ENCODE data around the gene PNLDC1. TPM values are rescaled to one million over a fixed set of nuclear protein-coding genes. Genes with fewer than 3 reads are reported as not detected.
"Not testable (repeated sequence)": the region's sequence is repeated elsewhere in the genome, so short reads cannot be mapped to it uniquely, and the experiment has no call there.

The PNLDC1 gene
- total and polyA plus RNA-seq, 2 donors: 0.28 to 0.39 TPM

DNA sequence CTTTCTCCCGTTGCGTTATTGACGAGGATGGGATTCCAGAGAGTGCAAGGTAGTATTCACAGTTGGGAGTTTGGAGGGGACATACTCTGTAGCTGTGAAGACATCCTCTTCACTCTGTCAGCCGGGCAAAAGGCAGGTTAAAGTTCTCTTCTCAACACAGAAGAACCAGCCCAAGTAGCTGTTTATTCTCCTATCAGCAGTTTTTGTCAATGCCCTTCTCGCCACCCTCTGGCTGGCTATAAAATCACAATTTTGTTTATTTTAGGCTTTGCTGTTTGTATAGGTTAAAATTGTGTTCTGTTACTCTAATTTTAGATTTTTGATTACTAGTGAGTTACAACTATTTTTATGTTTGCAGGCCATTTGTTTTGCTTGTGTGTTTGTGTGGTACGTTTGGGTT is 52.8 kb downstream of the PNLDC1 start:
- Histone ChIP-seq H3K4me3 (ENCODE audit: low read length in 2 of 2) (no peak overlapping the region), H3K4me1 (ENCODE audit: control insufficient read depth in 2 of 2, insufficient read depth in 2 of 2, low read length in 2 of 2) (peaks cover 0 to 2% of the 10 kb centered on the region in 2 donors), H3K27me3 (ENCODE audit: control insufficient read depth in 2 of 2, insufficient read depth in 1 of 2, low read length in 1 of 2) (no peaks in the 10 kb centered on the region), H3K27ac (ENCODE audit: low read depth in 1 of 2, low read length in 1 of 2) (no peak overlapping the region), H3K36me3 (ENCODE audit: control insufficient read depth in 2 of 2, insufficient read depth in 2 of 2, low read length in 1 of 2) (no peaks in the 10 kb centered on the region), H3K9me3 (ENCODE audit: control insufficient read depth in 2 of 2, insufficient read depth in 1 of 2, low read length in 1 of 2) (peaks cover 0 to 7% of the 10 kb centered on the region in 2 donors)
- peak in 2 of 9 donors; percentile 39 to 64 for DNase-seq (ENCODE audit: low read depth in 6 of 9, low spot score in 9 of 9)
- 60% methylated on average over 6 of the region's 6 CpGs for WGBS

DNA sequence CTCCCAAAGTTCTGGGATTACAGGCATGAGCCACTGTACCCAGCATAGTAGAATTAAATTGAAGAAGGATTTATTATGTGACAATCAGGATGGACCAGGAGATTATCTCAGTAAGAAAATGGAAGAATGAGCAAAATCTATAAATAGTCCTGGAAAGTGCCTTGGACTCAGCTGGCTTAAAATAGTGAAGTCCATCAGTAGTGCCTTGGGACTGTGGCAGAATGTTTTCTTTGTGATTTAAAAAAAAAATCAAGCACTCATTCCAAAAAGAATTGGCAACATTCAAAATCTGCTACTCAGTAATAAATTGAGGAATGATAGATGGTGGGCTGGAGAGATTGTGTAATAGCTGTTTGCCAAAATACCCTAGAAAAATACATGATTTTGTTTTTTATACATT is 53.7 kb downstream of the PNLDC1 start:
- H3K4me1 ChIP-seq (ENCODE audit: control insufficient read depth in 2 of 2, insufficient read depth in 2 of 2, low read length in 2 of 2): peaks cover 0 to 2% of the 10 kb centered on the region in 2 donors
- DNase-seq (ENCODE audit: low read depth in 6 of 9, low spot score in 9 of 9): no peak
- H3K27ac ChIP-seq (ENCODE audit: low read depth in 1 of 2, low read length in 1 of 2): no peak overlapping the region
- no peaks in the 10 kb centered on the region for H3K36me3 ChIP-seq (ENCODE audit: control insufficient read depth in 2 of 2, insufficient read depth in 2 of 2, low read length in 1 of 2)
- no peaks in the 10 kb centered on the region for H3K27me3 ChIP-seq (ENCODE audit: control insufficient read depth in 2 of 2, insufficient read depth in 1 of 2, low read length in 1 of 2)
- H3K9me3 ChIP-seq (ENCODE audit: control insufficient read depth in 2 of 2, insufficient read depth in 1 of 2, low read length in 1 of 2): peaks cover 0 to 3% of the 10 kb centered on the region in 2 donors
- H3K4me3 ChIP-seq (ENCODE audit: low read length in 2 of 2): no peak overlapping the region

DNA sequence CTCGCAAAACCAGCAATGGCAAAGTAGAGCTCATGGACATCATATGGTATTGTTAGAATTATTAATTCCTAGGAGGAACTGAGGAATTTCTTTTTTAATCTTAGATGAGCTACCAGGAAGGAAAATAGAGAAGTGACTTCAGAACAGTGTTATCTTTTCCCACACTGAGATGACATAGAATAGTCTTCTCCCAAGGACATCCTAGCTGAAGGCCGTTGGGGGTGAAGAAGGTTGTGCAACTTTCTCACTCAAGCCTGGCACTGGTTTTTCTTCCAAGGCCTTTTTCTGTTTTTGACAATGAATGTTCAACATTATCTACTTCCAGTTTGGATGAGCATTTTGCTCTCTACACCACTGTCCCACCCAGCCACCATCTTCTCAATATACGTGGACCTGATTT is 54.9 kb downstream of the PNLDC1 start:
- no peaks in the 10 kb centered on the region for H3K9me3 ChIP-seq (ENCODE audit: control insufficient read depth in 2 of 2, insufficient read depth in 1 of 2, low read length in 1 of 2)
- no peaks in the 10 kb centered on the region for H3K36me3 ChIP-seq (ENCODE audit: control insufficient read depth in 2 of 2, insufficient read depth in 2 of 2, low read length in 1 of 2)
- no peaks in the 10 kb centered on the region for H3K27me3 ChIP-seq (ENCODE audit: control insufficient read depth in 2 of 2, insufficient read depth in 1 of 2, low read length in 1 of 2)
- 93% methylated on average over 3 of the region's 3 CpGs for WGBS
- no peak overlapping the region for H3K27ac ChIP-seq (ENCODE audit: low read depth in 1 of 2, low read length in 1 of 2)
- no peak overlapping the region for H3K4me3 ChIP-seq (ENCODE audit: low read length in 2 of 2)
- DNase-seq (ENCODE audit: low read depth in 6 of 9, low spot score in 9 of 9): no peak
- H3K4me1 ChIP-seq (ENCODE audit: control insufficient read depth in 2 of 2, insufficient read depth in 2 of 2, low read length in 2 of 2): peaks cover 0 to 2% of the 10 kb centered on the region in 2 donors

DNA sequence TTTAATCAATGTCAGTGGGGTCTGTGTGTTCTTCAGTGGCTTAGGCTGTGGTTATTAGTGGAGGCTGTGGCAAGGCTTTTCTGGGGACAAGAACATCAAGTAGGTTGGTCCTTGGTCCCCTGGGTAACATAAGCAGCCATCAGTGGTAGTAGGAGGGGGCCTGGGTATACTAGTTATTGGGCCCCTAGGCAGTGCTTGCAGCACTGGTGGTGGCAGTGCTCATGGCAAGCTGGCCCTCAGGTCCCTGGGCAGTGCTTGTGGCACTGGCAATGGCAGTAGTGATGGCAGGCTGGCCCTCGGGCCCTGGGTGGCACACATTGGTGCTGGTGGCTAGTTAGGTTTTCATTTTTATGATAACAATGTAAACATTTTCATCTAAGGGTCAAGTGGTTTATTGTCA is 58.2 kb downstream of the PNLDC1 start:
- H3K4me1 ChIP-seq (ENCODE audit: control insufficient read depth in 2 of 2, insufficient read depth in 2 of 2, low read length in 2 of 2): peaks cover 8 to 14% of the 10 kb centered on the region in 2 donors
- no peak overlapping the region for H3K4me3 ChIP-seq (ENCODE audit: low read length in 2 of 2)
- WGBS: 100% methylated on average over 1 of the region's 1 CpG
- no peak overlapping the region for H3K27ac ChIP-seq (ENCODE audit: low read depth in 1 of 2, low read length in 1 of 2)
- no peaks in the 10 kb centered on the region for H3K9me3 ChIP-seq (ENCODE audit: control insufficient read depth in 2 of 2, insufficient read depth in 1 of 2, low read length in 1 of 2)
- no peaks in the 10 kb centered on the region for H3K27me3 ChIP-seq (ENCODE audit: control insufficient read depth in 2 of 2, insufficient read depth in 1 of 2, low read length in 1 of 2)
- H3K36me3 ChIP-seq (ENCODE audit: control insufficient read depth in 2 of 2, insufficient read depth in 2 of 2, low read length in 1 of 2): no peaks in the 10 kb centered on the region
- no peak for DNase-seq (ENCODE audit: low read depth in 6 of 9, low spot score in 9 of 9)

DNA sequence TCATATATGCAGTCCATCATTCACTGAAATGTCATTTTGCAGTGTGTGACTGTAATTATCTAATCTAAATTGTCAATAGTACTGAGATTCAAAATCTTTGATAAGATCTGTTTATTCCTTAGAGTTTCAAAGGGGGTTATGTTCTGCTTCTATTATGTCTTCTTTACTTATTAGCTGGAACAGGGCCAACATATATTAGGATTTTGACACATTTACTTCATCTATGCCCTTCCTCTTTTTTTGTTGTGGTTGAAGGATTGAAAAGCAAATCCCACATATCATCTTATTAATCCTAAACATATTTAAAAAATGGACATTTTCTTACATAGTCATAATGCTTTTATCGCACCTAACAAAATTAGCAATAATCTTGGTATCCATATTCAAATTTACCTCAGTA is 60.4 kb downstream of the PNLDC1 start:
- DNase-seq (ENCODE audit: low read depth in 6 of 9, low spot score in 9 of 9): no peak
- Histone ChIP-seq H3K4me3 (ENCODE audit: low read length in 2 of 2) (no peak overlapping the region), H3K36me3 (ENCODE audit: control insufficient read depth in 2 of 2, insufficient read depth in 2 of 2, low read length in 1 of 2) (no peaks in the 10 kb centered on the region), H3K27me3 (ENCODE audit: control insufficient read depth in 2 of 2, insufficient read depth in 1 of 2, low read length in 1 of 2) (no peaks in the 10 kb centered on the region), H3K27ac (ENCODE audit: low read depth in 1 of 2, low read length in 1 of 2) (no peak overlapping the region), H3K9me3 (ENCODE audit: control insufficient read depth in 2 of 2, insufficient read depth in 1 of 2, low read length in 1 of 2) (no peaks in the 10 kb centered on the region), H3K4me1 (ENCODE audit: control insufficient read depth in 2 of 2, insufficient read depth in 2 of 2, low read length in 2 of 2) (peaks cover 8 to 14% of the 10 kb centered on the region in 2 donors)
- WGBS: 98% methylated on average over 1 of the region's 1 CpG

DNA sequence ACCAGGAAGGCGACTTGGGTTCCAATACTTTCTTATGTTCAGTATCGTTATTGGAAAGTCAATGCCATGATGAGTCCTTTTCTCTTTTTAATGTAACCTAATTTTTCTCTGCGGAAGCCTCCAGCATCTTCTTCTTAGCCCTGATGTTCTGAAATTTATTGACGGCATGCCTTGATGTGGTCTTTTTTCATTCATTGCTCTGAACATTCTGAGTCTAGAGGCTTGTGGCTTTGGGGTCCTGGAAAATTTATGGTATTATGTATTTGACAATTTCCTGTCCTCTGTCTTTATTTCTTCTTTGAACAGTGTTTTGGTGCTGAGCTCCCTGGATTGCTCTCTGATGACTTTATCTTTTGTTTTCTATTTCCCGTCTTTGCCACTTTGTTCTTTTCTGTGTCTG is 62.0 kb downstream of the PNLDC1 start:
- peaks cover 8 to 14% of the 10 kb centered on the region in 2 donors for H3K4me1 ChIP-seq (ENCODE audit: control insufficient read depth in 2 of 2, insufficient read depth in 2 of 2, low read length in 2 of 2)
- H3K4me3 ChIP-seq (ENCODE audit: low read length in 2 of 2): no peak overlapping the region
- H3K27me3 ChIP-seq (ENCODE audit: control insufficient read depth in 2 of 2, insufficient read depth in 1 of 2, low read length in 1 of 2): no peaks in the 10 kb centered on the region
- 44% methylated on average over 5 of the region's 5 CpGs for WGBS
- H3K9me3 ChIP-seq (ENCODE audit: control insufficient read depth in 2 of 2, insufficient read depth in 1 of 2, low read length in 1 of 2): no peaks in the 10 kb centered on the region
- DNase-seq (ENCODE audit: low read depth in 6 of 9, low spot score in 9 of 9): peak in 3 of 9 donors; percentile 2 to 53 (median 18)
- no peak overlapping the region for H3K27ac ChIP-seq (ENCODE audit: low read depth in 1 of 2, low read length in 1 of 2)
- H3K36me3 ChIP-seq (ENCODE audit: control insufficient read depth in 2 of 2, insufficient read depth in 2 of 2, low read length in 1 of 2): no peaks in the 10 kb centered on the region

DNA sequence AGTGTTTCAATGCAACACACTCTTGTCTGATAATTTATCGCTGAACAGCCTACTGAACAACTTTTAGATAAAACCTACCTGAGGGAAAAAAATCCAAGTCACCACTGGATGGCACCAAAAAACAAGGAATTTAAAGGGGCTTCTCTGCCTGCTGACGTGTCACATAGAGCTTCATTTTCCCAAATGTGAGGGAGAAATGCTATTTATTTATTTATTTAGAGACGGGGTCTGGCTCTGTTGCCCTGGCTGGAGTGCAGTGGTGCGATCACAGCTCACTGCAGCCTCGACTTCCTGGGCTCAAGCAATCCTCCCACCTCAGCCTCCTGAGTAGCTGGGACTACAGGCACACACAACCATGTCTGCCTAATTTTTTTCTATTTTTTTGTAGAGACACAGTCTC is 63.3 kb downstream of the PNLDC1 start:
- DNase-seq (ENCODE audit: low read depth in 6 of 9, low spot score in 9 of 9): peak in 8 of 9 donors; percentile 41 to 80 (median 56)
- H3K27ac ChIP-seq (ENCODE audit: low read depth in 1 of 2, low read length in 1 of 2); H3K9me3 ChIP-seq (ENCODE audit: control insufficient read depth in 2 of 2, insufficient read depth in 1 of 2, low read length in 1 of 2); H3K27me3 ChIP-seq (ENCODE audit: control insufficient read depth in 2 of 2, insufficient read depth in 1 of 2, low read length in 1 of 2); H3K36me3 ChIP-seq (ENCODE audit: control insufficient read depth in 2 of 2, insufficient read depth in 2 of 2, low read length in 1 of 2); H3K4me3 ChIP-seq (ENCODE audit: low read length in 2 of 2): not testable (repeated sequence)
- WGBS: 31% methylated on average over 5 of the region's 5 CpGs
- peaks cover 8 to 14% of the 10 kb centered on the region in 2 donors for H3K4me1 ChIP-seq (ENCODE audit: control insufficient read depth in 2 of 2, insufficient read depth in 2 of 2, low read length in 2 of 2)

DNA sequence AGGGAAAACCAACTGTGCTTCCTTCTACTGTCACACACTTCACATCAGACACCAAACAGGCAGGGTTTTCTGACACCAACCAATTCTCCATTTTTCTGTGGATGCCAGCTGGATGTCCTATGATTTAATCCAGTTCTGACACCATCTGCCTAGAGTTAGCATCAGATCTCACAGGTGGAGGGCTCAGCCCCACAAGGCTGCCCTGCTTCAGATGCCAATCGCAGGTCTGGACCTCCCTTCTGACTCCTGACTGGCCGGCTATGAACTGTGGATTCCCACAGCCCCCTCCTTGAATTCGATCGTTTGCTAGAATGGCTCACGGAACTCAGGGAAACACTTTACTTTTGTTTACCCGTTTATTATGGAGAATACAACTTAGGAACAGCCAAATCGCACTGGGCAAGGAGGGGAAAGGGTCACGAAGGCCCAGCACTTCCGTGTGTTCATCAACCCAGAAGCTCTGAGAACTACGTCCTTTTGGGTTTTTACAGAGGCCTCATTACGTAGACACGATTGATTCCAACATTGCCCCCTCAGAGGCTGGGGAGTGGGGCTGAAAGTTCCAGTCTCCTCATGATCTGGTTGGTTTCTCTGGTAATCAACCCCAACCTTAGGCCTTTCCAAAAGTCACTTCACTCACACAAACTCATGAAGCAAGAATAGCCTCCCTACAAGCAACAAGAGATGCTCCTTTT is 65.3 kb downstream of the PNLDC1 start:
- no peak for DNase-seq (ENCODE audit: low read depth in 6 of 9, low spot score in 9 of 9)
- WGBS: 96% methylated on average over 12 of the region's 12 CpGs
- H3K9me3 ChIP-seq (ENCODE audit: control insufficient read depth in 2 of 2, insufficient read depth in 1 of 2, low read length in 1 of 2): no peaks in the 10 kb centered on the region

DNA sequence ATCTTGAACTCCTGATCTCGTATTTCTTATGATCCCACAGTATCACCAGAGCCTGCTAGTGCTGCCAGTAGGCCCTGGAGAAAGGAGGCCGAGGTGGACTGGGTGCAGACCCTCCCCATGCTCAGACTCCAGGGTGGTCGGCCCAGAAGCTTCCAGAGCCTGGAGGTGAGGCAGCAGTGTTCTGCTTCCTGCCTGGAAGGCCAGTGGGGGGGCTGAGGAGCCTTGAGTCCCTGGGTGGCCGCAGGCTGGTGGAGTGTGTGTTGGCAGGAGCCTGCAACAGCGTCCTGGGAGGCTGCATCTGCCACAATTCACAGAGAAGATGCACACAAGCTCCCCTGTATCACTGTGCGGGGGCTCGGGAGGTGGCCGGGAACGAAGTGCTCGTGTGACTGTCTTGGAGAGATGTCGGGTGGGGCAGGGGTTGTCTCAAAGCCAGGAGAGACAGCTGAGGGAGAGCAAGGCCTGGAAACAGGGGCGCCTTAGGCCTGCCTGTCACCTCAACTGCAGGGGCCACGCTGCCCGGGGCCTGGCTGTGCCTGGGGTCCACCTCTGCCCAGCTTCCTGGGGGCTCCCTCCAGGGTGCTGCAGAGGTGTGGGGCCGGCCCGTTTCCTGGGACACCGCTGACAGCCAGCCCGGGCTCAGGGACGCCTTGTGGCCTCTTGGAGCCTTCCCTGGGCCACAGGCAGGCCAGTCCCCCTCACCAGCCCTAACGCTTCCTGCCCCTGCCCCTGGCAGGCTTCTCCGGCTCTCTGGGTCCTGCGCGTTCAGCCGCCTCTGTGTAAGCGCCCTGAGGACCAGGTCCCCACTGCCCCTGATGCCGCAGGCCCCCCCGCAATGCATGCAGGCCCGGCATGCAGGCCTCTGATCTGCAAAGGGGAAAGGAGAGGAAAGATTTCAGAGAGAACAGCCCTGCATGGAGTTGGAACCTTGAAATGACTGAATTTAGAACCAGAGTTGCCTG is 66.5 kb downstream of the PNLDC1 start:
- DNase-seq (ENCODE audit: low read depth in 6 of 9, low spot score in 9 of 9): no peak
- no peak overlapping the region for H3K4me3 ChIP-seq (ENCODE audit: low read length in 2 of 2)
- peaks cover 8 to 12% of the 10 kb centered on the region in 2 donors for H3K4me1 ChIP-seq (ENCODE audit: control insufficient read depth in 2 of 2, insufficient read depth in 2 of 2, low read length in 2 of 2)
- H3K36me3 ChIP-seq (ENCODE audit: control insufficient read depth in 2 of 2, insufficient read depth in 2 of 2, low read length in 1 of 2): no peaks in the 10 kb centered on the region
- no peak overlapping the region for H3K27ac ChIP-seq (ENCODE audit: low read depth in 1 of 2, low read length in 1 of 2)
- H3K9me3 ChIP-seq (ENCODE audit: control insufficient read depth in 2 of 2, insufficient read depth in 1 of 2, low read length in 1 of 2): no peaks in the 10 kb centered on the region
- no peaks in the 10 kb centered on the region for H3K27me3 ChIP-seq (ENCODE audit: control insufficient read depth in 2 of 2, insufficient read depth in 1 of 2, low read length in 1 of 2)
- 91% methylated on average over 28 of the region's 28 CpGs for WGBS

More for the DNA sequence above, 65.3 kb downstream of the PNLDC1 start:
- Histone ChIP-seq H3K4me1 (ENCODE audit: control insufficient read depth in 2 of 2, insufficient read depth in 2 of 2, low read length in 2 of 2) (peaks cover 8 to 14% of the 10 kb centered on the region in 2 donors), H3K27me3 (ENCODE audit: control insufficient read depth in 2 of 2, insufficient read depth in 1 of 2, low read length in 1 of 2) (no peaks in the 10 kb centered on the region), H3K27ac (ENCODE audit: low read depth in 1 of 2, low read length in 1 of 2) (no peak overlapping the region), H3K36me3 (ENCODE audit: control insufficient read depth in 2 of 2, insufficient read depth in 2 of 2, low read length in 1 of 2) (no peaks in the 10 kb centered on the region), H3K4me3 (ENCODE audit: low read length in 2 of 2) (no peak overlapping the region)
